ENCODE results near the gene MED13. TPM values are rescaled to one million over a fixed set of nuclear protein-coding genes. Genes with fewer than 3 reads are reported as not detected.

Gene MED13
- total RNA-seq, 1 experiment from 2014 or later, result 60.7 TPM

DNA sequence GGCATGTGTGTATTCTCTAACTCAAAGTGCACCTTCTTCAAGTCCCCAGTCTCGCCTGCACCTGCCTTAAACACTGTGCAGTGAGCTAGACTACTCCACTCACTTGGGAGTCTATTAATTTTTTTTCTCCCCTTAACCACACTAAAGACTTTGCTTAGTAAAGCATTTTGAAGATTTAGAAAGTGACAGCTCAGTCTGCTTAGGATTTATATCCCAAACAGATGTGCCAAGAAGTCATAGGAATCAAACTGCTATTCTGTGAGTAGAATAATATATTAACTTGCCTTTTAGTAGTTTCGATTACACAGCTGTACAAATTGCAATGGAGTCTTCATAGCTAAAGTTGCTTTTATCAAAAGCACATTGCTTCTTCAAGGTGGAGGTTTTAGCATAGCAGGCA lies 47.2 kb upstream of the MED13 start:
- no peak overlapping the region for H3K27ac Mint-ChIP-seq
- DNase-seq, result no peak

More for the DNA sequence above, 47.2 kb upstream of the MED13 start:
- Histone ChIP-seq H2AFZ (ENCODE audit: low read length) (no peak overlapping the region), H4K8ac (replicated peaks; ENCODE audit: insufficient read length, low read depth, low read length) (no peak overlapping the region), H3K27ac (ENCODE audit: insufficient read length, low read depth, low read length) (no peak overlapping the region), H2BK5ac (ENCODE audit: insufficient read length, low read length) (no peak overlapping the region), H3K79me1 (ENCODE audit: insufficient read depth, low read depth, low read length, poor library complexity, severe bottlenecking) (no peaks in the 10 kb centered on the region), H2BK20ac (ENCODE audit: low read depth, low read length, poor library complexity, severe bottlenecking) (no peak overlapping the region), H3K18ac (ENCODE audit: insufficient read length, low read depth, low read length) (no peak overlapping the region), H3K23ac (ENCODE audit: insufficient read length, low read depth, low read length) (no peak overlapping the region), H4K5ac (ENCODE audit: insufficient read length, low read depth, low read length) (no peak overlapping the region), H3K9ac (ENCODE audit: extremely low read depth, insufficient read length, low read length) (no peak overlapping the region), H3K4me2 (ENCODE audit: insufficient read depth, insufficient read length, low read length) (no peak overlapping the region), H3K56ac (ENCODE audit: insufficient read length, low read depth, low read length) (no peak overlapping the region), H2BK120ac (ENCODE audit: low read depth, low read length, poor library complexity, severe bottlenecking) (no peak overlapping the region), H3K4ac (ENCODE audit: low read depth, low read length) (no peak overlapping the region), H2AK5ac (ENCODE audit: insufficient read length, low read length) (no peak overlapping the region), H3K14ac (ENCODE audit: insufficient read depth, low read length) (no peak overlapping the region), H4K91ac (ENCODE audit: insufficient read length, low read depth, low read length) (no peak overlapping the region), H3K9me3 (ENCODE audit: control insufficient read depth, low read depth, low read length) (no peaks in the 10 kb centered on the region), H2BK15ac (ENCODE audit: low read depth, low read length) (no peak overlapping the region), H2BK12ac (ENCODE audit: insufficient read length, low read depth, low read length) (no peak overlapping the region), H3K23me2 (ENCODE audit: insufficient read length, low read depth, low read length, poor library complexity, severe bottlenecking) (no peaks in the 10 kb centered on the region), H3K4me1 (ENCODE audit: insufficient read depth, low read length) (no peaks in the 10 kb centered on the region), H4K20me1 (ENCODE audit: control insufficient read depth, insufficient read depth, insufficient read length) (no peaks in the 10 kb centered on the region), H3K27me3 (ENCODE audit: insufficient read depth, low read length) (no peaks in the 10 kb centered on the region), H3K79me2 (ENCODE audit: insufficient read depth, low read length) (no peaks in the 10 kb centered on the region), H3T11ph (ENCODE audit: low read length) (no peak overlapping the region)
- Mint-ChIP-seq H3K9me3 (peaks cover 0 to 6% of the 10 kb centered on the region in 2 experiments; a peak in 3 of 5 replicates), H3K27me3 (ENCODE audit: low read depth) (no peaks in the 10 kb centered on the region; the same call in 1 of the 2 replicates), H3K4me1 (peaks cover 0 to 4% of the 10 kb centered on the region in 2 experiments; a peak in 1 of 4 replicates), H3K4me3 (no peak overlapping the region), H3K36me3 (ENCODE audit: insufficient read depth in 1 of 3, low read depth in 3 of 3) (peaks cover 0 to 5% (median 2%) of the 10 kb centered on the region in 3 experiments; a peak in 2 of 7 replicates)
- TF ChIP-seq, protein P1, sequence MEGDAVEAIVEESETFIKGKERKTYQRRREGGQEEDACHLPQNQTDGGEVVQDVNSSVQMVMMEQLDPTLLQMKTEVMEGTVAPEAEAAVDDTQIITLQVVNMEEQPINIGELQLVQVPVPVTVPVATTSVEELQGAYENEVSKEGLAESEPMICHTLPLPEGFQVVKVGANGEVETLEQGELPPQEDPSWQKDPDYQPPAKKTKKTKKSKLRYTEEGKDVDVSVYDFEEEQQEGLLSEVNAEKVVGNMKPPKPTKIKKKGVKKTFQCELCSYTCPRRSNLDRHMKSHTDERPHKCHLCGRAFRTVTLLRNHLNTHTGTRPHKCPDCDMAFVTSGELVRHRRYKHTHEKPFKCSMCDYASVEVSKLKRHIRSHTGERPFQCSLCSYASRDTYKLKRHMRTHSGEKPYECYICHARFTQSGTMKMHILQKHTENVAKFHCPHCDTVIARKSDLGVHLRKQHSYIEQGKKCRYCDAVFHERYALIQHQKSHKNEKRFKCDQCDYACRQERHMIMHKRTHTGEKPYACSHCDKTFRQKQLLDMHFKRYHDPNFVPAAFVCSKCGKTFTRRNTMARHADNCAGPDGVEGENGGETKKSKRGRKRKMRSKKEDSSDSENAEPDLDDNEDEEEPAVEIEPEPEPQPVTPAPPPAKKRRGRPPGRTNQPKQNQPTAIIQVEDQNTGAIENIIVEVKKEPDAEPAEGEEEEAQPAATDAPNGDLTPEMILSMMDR (conservative IDR thresholded peaks at IDR 0.05), result no peak
- no CpG with 5 or more reads among the region's 2 CpGs for WGBS (ENCODE audit: extremely low coverage, insufficient read length, low lambda C conversion rate)

Measured in H9 (cell line).